GM18499 (cell line): ENCODE data around the gene CPXM1.
"Not testable (repeated sequence)": the region's sequence is repeated elsewhere in the genome, so short reads cannot be mapped to it uniquely, and the experiment has no call there.

Experiments
- ATAC-seq: cut with Tn5 transposase; IDR thresholded peaks from one replicate; pipeline ENCODE4 v1.9.1; 2021; ENCODE audit warnings: moderate number of reproducible peaks; ENCODE audit not compliant: insufficient read depth, unreplicated experiment

Gene CPXM1

GRCh38 chr20:2800521-2801285 lies at the start of gene CPXM1:
TSS of gene CPXM1 (minus strand) at chr20:2800627. CDS start at chr20:2800572, 55 bp downstream.
- no peak for ATAC-seq

DNA sequence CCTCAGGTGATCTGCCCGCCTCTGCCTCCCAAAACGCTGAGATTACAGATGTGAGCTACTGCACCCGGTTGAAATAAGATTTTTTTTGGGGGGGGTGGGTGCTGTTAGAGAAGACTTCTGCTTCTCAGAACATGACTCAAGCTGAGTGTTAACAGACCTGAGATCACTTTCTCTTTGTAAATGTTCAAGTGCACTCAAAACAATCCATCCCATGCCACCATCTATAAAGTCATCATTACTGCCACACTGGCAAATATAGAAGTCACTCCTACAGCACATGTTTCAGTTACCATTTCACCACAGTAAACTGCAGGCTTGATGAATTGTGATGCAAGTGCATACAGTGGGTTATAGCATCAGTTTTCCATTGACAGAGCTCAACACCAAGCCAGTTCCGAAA lies 49.1 kb upstream of the CPXM1 start:
- ATAC-seq = no peak

DNA sequence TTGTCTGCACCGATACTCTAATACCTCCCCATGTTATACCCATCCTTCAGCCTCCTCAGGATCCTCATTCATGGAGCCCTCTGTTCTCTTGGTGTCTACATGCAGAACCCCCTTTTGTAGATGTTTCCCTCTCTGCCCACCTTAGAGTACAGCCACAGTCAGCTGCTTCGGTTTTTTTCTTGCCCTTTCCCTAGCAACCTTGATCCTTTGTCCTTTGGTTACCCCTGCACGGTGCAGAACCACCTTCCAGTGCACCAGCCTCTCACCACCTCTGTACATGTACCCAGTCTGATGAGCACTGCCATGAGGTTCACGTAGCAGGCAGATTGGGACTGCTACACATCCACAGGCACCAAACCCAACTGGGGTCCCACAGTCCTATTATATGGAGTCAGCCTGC lies 47.4 kb upstream of the CPXM1 start:
- no peak for ATAC-seq

GRCh38 chr20:2846698-2847097 lies 46.3 kb upstream of the CPXM1 start:
- ATAC-seq = no peak

DNA sequence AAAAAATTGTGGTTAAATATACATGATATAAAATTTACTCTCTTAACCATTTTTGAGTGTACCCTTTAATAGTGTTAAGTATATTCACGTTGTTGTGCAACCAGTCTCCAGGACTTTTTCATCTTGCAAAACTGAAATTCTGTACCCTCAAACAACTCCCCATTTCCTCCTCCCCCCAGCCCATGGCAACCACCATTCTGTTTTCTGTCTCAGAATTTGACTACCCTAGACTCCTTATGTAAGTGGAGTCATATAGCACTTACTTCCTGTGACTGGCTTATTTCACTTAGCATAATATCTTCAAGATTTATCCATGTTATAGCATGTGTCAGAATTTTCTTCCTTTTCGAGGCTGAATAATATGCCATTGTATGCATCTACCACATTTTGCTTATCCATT lies 45.2 kb upstream of the CPXM1 start:
- no peak for ATAC-seq

DNA sequence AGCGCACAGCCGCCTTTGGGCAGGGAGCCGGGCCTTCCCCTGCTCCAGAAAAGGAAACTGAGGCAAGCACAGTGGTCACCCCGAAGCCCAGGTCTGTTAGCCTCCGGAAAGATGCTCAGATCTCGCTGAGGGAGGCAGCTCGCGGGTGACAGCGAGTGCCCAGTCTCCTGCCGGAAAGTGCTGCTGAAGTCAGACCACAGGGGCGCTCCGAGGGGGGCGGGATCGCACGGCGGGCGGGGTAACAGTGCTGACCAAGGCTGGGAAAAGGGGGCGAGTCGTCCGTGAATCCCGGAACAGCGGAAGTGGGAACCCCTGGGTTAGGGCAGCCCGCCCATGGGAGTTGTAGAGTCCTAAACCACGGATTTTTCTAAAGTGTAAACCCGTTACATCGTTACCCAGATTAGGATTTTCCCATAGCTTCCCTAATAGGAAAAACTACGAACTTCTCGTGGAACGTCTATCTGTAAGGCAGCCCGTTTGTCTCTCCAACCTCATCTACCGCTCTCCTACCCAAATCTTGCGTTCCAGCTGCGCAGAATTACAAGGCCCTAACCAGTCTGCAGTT lies 40.6 kb upstream of the CPXM1 start:
- ATAC-seq = peak; percentile 13

DNA sequence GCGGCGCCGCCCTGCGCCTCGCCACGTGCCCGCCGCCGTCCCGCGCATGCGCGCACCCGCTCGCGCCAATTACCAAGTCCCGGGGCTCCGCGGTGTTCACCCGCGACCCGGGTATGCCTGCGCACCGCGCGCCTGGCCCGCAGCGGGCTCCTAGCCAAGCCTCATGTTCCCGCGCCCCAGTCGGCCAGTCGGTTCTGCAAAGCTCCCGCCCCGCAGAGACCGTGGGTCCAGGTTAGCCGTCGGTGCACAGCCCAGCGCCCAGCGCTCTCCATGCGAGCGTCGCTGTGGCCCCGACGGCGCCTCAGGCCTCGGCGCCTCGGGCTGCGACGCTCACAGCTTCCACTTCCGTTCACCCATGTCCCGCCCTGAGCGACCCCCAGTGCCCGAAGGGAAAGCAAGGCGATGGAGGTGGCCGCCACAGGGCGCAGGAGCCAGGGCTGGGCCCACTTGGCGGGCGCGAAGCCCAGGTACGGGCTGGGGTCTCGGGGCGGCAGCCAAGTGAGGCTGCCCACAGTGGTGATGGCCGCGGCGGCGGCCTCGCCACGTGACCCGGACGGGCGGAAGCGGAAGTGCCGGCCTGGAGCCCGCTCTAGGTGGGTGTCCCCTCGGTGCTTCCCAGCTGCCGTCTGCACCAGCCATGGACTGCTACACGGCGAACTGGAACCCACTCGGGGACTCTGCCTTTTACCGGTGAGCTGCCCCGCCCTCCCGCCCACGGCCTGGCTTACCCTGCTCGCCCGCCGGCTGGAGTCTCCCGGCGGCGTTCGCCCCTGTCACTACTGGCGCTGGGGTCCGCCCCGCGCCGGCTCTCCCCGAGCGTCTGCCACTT lies 39.9 kb upstream of the CPXM1 start, which contains the start of the genes PCED1A and VPS16:
Gene PCED1A, minus strand, starts transcription at position 518 of the 829 bp plus-strand sequence. CDS start 743 bp downstream, outside the sequence.
Gene VPS16, plus strand, starts transcription at position 608 of the 829 bp plus-strand sequence. Its CDS starts 30 bp downstream, at position 638.
- peak; percentile 66 for ATAC-seq

- no peak for ATAC-seq
These were observed 39.3 kb upstream of the CPXM1 start for GRCh38 chr20:2839732-2840137.

GRCh38 chr20:2838847-2839671 lies 38.6 kb upstream of the CPXM1 start:
- ATAC-seq = no peak

DNA sequence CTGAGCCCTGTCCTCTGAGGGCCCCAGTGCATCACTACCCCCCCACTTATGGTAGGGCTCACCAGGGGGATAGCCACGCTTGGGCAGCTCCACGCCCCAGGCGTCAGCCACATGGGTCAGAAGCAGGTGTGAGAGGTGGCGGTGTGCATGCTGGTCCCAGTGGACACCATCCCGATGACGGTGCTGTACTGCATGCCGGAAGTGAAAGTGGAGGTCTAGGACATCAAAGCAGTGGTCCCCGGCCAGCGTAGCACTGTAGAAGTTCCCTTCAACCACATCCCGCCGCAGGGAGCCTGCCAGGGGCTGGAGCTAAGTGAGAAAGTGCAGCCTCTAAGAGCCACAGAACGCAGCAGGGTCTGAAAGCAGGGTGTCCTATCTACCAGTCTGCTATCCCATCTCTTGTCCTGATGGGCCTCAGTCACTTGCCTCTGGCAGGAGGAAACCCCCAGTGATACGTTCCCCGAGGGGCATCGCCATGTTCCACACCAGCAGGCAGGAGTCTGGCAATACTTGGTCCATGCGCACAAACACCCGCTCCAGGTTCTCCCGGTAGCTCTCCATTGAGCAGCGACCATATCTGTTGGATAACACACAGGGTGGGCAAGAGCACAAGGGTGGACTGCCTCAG lies 37.9 kb upstream of the CPXM1 start:
- no peak for ATAC-seq

DNA sequence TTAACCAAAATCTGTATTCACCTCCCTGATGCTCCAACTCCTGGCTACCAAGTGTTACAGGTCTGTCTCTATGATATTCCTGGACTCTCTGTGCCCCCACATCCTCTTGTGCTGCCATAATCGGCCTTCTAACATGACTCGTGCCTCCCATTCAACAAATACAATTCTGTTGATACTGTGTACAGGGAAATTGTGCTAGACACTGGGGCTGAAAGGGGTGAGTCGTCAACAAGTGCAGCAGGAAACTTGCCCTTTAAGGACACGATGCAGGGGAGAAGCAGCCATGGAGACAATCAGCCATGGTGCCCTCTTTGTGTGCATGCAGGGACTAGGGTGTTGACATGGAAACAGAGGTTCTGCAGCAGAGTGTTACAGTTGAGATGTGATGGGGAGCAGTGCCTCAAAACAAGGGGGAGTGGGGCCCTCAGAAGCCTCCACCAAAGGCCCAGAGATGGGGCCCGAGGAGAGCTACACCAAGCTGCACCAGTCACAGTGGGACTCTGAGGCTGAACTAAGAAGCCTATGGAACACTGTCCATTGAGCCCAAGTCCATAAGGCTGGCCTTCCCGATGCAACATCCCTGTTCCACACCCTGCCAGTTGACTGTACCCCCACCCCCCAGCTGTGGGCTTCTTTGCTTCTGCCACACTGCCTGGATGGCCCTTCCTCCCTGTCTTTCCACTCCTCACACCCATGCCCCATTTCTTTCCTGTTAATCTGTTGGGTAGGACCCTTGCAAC lies 37.0 kb upstream of the CPXM1 start:
- ATAC-seq = no peak

- no peak for ATAC-seq
These were observed 35.6 kb upstream of the CPXM1 start for GRCh38 chr20:2836035-2836434.

DNA sequence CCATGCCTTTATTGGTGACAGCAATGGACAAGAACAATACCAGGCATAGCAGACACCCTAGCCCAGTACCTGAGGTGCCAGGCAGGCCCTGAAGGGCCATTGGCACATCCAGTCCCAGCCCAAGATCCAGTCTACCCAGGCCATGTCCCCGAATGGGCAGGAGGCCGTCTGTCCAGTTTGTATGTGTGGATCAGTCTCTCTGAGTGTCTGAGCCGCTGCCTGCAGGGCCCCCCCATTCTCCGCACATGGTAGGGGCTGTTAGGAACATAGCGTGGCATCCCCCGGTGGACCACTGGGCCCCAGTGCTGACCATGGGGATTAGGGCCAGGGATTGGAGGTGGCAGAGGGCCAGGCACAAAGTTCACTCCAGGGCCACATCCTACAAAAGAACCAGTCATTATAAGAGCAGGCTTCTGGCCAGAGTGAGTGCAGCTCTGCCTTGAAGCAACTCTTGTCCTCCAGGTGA lies 34.9 kb upstream of the CPXM1 start:
- ATAC-seq = no peak

DNA sequence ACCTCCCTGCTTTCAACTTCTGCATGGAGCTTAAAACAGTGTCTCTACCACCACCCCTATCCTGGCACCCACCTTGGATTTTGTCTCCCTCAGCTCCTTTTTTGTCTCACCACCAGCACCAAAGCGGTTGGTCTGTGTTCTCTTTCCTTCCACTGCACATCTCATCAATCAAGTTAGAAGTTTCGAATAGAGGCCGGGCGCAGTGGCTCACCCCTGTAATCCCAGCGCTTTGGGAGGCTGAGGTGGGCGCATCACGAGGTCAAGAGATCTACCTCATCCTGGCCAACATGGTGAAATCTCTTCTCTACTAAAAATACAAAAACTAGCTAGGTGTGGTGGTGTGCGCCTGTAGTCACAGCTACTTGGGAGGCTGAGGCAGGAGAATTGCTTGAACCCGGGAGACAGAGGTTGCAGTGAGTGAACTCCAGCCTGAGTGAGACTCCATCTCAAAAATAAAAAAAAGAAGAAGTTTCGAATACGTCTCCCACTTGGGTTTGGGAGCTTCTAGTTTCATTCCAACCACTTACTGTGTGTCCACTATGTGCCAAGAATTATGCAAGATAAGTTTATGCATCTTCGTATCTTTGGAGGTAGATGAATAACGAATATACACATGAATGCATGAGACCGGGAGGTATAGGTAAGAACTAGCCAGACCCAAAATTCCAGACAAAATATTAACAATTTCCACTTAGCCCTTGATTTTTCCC lies 34.1 kb upstream of the CPXM1 start:
- ATAC-seq = no peak

GRCh38 chr20:2833761-2834160 lies 33.3 kb upstream of the CPXM1 start:
- ATAC-seq = no peak

DNA sequence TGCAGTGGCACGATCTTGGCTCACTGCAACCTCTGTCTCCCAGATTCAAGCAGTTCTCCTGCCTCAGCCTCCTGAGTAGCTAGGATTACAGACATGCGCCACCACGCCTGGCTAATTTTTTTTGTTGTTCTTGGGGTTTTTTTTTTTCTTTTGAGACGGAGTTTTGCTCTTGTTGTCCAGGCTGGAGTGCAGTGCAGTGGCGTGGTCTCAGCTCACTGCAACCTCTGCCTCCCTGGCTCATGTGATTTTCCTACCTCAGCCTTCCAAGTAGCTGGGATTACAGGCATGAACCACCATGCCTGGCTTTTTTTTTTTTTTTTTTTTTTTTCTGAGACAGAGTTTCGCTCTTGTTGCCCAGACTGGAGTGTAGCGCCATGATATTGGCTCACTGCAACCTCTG lies 30.8 kb upstream of the CPXM1 start:
- ATAC-seq = not testable (repeated sequence)

GRCh38 chr20:2829376-2829775 lies 28.9 kb upstream of the CPXM1 start:
- no peak for ATAC-seq

DNA sequence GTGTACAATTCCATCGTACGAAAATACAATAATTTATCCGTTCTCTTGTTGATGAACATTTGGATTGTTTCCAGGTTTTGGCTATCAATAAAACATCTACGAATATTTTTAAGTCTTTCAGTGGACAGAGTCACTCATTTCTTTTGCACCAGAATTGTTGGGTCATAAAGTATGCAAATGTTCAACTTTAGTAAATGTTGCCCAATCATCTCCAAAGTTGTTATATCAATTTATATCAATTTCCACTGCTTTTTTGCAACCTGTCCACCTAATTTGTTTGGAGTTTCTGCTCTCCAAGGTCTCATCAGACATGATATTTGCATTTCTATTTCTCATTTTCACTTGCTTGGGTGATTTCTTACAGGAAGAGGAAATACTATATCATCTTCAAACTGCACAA lies 26.2 kb upstream of the CPXM1 start:
- no peak for ATAC-seq
